COR-L47 (cell line): Measurements from ENCODE around the gene JAK1.
A peak's percentile ranks its signal among the peaks of the same experiment; 100 is the strongest.

ENCODE experiments used
- DNase-seq: peaks from one replicate; lab custom pipeline; 2025; lab: John Stamatoyannopoulos, UW

Gene JAK1

GRCh38 chr1:64891448-64891825, 74.9 kb downstream of the JAK1 start:
- no peak for DNase-seq

- DNase-seq: no peak
These were observed 75.5 kb downstream of the JAK1 start for GRCh38 chr1:64890699-64891447.

GRCh38 chr1:64887689-64888217, 78.6 kb downstream of the JAK1 start:
- DNase-seq: no peak

- DNase-seq: peak; percentile 19
These were observed 79.5 kb downstream of the JAK1 start for GRCh38 chr1:64886877-64887276.

GRCh38 chr1:64885648-64886047, 80.7 kb downstream of the JAK1 start:
- no peak for DNase-seq

- DNase-seq: no peak
These were observed 81.9 kb downstream of the JAK1 start for GRCh38 chr1:64884261-64885040.

GRCh38 chr1:64882574-64883255, 83.6 kb downstream of the JAK1 start:
- no peak for DNase-seq

GRCh38 chr1:64881281-64881680, 85.1 kb downstream of the JAK1 start:
- no peak for DNase-seq

GRCh38 chr1:64880449-64880848, 85.9 kb downstream of the JAK1 start:
- no peak for DNase-seq

- DNase-seq: no peak
These were observed 87.3 kb downstream of the JAK1 start for GRCh38 chr1:64878931-64879611.

GRCh38 chr1:64878090-64878489, 88.3 kb downstream of the JAK1 start:
- no peak for DNase-seq

- no peak for DNase-seq
These were observed 88.8 kb downstream of the JAK1 start for GRCh38 chr1:64877598-64877997.

GRCh38 chr1:64877151-64877550, 89.2 kb downstream of the JAK1 start:
- no peak for DNase-seq

GRCh38 chr1:64875606-64876005, 90.7 kb downstream of the JAK1 start:
- no peak for DNase-seq

- no peak for DNase-seq
These were observed 91.2 kb downstream of the JAK1 start for GRCh38 chr1:64875101-64875500.

- DNase-seq: no peak
These were observed 91.7 kb downstream of the JAK1 start for GRCh38 chr1:64874666-64875065.

- DNase-seq: no peak
These were observed 92.8 kb downstream of the JAK1 start for GRCh38 chr1:64873576-64873975.

- no peak for DNase-seq
These were observed 94.3 kb downstream of the JAK1 start for GRCh38 chr1:64872067-64872466.

GRCh38 chr1:64871256-64871655, 95.1 kb downstream of the JAK1 start:
- DNase-seq: no peak

GRCh38 chr1:64867266-64867665, 99.1 kb downstream of the JAK1 start:
- DNase-seq: no peak

- no peak for DNase-seq
These were observed 99.7 kb downstream of the JAK1 start for GRCh38 chr1:64866689-64867088.

- no peak for DNase-seq
These were observed 101.1 kb downstream of the JAK1 start for GRCh38 chr1:64865105-64865757.
